GM21786 (cell line): ENCODE results near the gene C2CD3.

Experiments
- ATAC-seq: cut with Tn5 transposase; IDR thresholded peaks from one replicate; pipeline ENCODE4 v1.9.1; 2021; ENCODE audit not compliant: unreplicated experiment

C2CD3 gene

DNA sequence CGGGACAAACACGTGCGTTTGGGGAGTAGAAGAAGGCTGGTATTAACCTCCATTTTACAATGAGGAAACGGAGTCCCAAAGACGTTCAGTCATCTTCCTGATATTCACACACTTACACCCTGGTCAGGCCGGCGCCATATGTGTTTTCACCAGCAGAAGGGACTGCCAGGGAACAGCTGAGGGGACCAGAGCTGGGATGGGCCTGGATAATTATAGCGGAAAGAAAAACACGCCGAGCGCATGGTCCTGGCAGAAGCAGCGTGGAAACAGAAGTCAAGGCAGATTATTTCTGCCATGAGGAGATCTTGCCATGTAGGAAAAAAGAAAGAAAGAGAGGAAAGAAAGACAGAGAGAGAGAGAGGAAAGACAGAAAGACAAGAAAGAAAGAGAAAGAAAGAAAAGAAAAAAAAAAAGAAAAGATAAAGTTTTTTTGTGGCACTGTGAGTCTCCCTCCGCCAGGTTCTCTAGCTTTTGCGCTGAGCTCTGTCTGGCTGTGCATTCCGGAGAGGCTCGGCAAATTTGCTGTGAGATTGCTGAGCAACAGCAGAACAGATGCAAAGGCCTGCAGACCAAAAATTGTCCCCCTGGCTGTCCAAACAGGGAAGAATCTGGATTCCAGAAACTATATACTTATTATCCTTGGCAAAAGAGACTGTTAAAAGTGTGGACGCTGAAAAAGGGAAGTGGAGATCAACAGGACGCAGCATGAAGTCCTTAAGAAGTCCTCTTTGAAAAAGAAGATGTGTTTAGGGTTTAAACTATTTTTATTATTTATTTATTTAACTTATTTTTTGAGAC is 186.9 kb downstream of the C2CD3 start:
- no peak for ATAC-seq

- peak; percentile 61 for ATAC-seq
Observed at GRCh38 chr11:73982990-73983740, 187.6 kb downstream of the C2CD3 start.

DNA sequence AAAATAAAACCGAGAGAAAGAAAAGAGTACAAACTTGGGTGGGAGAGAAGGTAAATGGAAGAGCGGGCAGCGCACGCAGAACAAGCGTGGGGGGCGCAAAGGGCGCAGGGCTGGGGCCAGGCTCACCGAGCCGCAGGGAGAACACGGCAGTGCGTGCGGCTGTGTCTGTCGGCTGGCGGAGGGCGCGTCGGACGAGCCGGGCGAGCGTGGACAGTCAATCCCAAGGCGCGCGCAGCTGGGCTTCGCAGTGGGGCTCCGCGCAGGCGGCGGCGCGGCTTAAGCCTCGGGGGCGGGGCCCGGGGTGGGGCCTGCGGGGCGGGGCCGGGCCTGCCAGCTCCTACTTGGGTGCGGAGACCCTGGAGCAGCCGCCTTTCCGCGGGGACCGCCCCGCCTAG is 188.2 kb downstream of the C2CD3 start, which contains the start of gene UCP2:
UCP2 (minus strand) TSS at position 249 of the 395 bp plus-strand sequence. CDS start 4,465 bp downstream, outside the sequence.
- peak; percentile 42 for ATAC-seq

DNA sequence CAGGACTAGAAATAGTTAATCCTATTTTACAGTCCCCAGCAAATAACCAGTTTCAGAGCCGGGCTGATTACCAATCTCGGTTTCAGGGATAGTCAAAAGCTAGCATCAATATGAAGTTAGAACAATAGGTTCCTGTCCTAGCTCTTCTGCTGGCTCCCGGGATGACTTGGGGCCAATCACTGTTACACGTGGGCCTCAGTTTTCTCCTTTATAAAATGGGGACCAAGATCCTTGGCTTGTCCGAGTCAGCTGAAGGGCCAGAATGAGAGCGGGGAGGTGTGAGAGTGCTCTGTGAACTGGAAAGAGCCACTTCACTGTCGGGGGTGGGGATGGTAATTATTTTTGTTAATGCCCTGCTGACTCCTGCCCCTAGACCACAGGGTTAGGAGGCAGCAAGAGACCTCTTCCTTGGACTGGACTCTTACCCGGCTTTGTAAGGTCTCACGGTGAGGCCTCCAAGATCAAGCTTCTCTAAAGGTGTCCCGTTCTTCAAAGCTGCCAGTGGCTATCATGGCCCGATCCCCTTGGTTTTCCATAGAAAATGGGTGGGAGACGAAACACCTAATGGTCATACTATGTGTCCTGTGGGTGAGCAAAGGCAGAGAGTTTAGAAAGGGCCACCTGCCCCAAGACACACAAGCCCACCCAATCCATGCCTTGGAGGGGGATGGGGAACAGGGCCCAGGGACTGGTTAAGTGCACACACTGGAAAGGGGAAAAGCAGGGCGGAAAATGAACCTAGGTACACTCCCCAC is 189.6 kb downstream of the C2CD3 start:
- ATAC-seq = no peak

DNA sequence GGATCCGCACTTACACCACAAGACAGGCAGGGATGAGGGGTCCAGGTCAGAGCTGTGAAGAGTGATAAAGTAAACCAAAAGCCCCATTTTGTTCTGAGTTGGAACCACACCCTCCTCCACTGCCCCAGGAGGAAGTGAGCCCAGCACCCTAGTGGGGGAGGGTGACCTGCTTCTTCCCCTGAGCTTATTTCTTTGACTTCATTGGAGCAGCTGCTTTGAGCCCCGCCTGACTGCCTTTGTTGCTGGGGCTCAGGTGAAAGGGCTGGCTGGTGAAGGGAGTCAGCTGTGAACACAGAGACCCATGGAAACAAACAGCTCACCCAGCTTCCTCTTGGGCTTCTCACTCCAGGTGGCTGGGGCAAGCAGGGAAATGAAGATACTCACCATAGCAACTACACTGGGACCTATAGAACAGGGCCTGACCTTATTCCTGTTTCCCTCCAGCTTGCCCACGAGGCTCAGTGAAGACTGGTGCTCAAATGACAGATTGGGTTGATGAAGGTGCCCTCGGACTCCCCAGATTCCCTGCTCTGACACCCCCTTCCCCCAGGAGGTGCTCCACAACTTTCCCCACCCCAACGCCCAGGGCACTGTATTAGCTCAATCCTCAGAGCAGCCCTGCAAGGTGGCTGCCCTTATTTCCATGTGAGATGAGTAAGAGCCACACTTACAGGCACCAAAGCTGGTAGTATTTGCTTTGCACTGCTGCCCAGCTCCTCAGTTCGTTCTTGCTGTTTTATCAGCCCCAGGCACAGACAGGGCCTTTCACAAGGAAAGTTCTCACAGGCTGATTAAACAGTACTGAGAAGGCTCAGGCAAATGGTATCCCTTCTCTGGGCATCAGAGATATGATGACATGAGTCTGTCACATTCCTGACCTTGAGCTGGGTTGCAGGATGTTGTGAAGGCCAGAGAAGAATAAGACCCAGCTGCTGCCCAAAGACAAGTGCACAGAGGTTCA is 190.5 kb downstream of the C2CD3 start:
- ATAC-seq = peak; percentile 48

DNA sequence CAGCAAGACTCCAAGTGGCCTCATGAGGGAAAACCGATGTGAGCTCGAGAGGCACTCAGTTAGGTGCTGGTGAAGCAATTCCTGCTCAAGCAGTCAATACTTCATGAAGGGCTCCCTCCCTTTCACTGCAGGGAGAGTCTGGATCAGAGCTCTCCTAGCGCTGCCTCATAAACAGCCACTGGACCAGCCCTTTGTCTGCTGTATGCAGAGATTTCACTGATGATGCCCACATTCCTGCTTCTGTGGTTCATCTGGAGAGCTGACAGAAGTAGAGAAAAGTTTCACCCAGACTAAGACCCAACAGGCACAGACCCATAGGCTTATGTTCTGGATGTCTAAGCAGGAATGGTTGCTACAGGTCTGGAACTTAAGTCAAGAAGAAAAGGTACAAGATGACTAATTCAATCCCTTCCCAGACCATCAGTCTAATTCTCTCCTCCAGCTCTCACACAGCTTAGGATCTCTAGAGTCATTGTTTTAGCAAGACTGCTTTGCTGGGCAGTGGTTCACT is 192.2 kb downstream of the C2CD3 start:
- ATAC-seq = no peak

GRCh38 chr11:73977856-73978519 is 192.8 kb downstream of the C2CD3 start:
- ATAC-seq = no peak

GRCh38 chr11:73976451-73977151 is 194.2 kb downstream of the C2CD3 start:
- no peak for ATAC-seq

DNA sequence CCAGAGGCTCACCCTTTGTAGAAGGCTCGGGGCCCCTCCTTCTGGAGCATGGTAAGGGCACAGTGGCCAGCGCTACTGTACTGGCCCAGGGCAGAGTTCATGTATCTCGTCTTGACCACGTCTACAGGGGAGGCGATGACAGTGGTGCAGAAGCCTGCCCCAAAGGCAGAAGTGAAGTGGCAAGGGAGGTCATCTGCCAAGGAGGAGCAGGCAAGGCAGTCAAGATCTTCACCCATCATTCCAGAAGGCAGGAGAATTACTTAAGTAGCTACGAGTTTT is 195.4 kb downstream of the C2CD3 start:
- no peak for ATAC-seq

- ATAC-seq = no peak
Observed at GRCh38 chr11:73974604-73975478, 196.0 kb downstream of the C2CD3 start.

GRCh38 chr11:73972620-73973449 is 198.0 kb downstream of the C2CD3 start:
- ATAC-seq = no peak

DNA sequence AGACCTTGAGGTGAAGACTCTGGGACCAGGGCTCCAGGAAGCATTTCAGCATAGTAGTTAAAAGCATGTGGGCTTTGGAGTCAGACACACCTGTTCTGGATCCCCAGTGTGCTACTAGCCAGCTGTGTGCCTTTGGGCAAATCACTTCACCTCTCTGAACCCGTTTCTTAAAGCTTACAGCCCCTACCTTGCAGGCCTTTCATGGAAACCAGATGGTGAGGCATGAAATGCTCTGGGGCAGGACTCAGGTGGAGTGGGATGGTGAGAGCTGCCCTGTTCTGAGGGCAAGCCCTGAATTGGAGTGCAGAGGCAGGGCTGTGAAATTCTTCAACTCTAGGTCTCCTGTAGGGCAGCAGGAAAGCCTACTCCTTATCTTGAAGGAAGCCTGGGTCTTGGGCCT is 198.6 kb downstream of the C2CD3 start:
- ATAC-seq = no peak

DNA sequence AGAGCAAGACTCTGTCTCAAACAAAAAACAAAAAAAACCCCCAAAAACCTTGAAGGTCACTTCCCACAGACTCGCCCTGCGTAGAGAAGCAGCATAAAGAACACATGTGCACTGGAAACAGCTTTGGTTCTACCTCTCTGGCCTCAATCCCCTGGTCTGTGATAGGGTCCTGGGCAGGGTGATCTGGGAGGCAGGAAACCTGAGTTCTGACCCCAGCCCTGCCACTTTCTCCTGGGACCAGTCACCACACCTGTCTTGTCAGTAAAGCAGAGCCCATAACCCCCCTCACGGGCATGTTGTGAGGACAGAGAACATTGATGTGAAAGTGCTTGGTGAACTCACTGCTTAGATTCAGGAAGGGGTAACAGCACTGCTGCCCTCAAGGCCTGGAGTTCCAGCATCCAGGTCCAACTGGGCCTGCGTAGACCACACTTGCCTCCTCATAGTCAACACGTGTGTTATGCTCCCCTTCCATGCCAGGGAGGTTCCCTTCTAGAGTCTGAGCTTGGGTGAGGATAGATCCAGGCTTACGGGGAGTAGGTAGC is 199.6 kb downstream of the C2CD3 start:
- ATAC-seq = no peak

- no peak for ATAC-seq
Observed at GRCh38 chr11:73969991-73970800, 200.6 kb downstream of the C2CD3 start.

DNA sequence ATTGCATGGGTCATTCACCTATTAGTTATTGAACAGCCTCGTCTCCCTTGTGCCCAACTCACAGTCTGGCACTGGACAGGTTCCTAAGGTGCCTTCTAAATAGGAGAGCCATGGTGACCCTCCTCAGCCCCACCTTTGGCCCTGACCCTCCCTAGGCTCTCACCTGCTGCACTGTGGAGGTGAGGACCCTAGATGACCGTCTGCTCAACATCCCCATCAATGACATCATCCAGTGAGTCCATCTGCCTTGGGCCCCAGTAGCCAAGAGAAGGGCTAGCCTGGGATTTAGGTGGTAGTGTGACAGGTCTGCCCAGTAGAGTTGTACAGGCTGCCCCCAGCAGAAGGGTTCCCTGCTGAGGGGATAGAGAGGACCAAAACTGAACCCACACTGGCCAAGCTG is 201.7 kb downstream of the C2CD3 start:
- ATAC-seq = no peak

- ATAC-seq = no peak
Observed at GRCh38 chr11:73968356-73968966, 202.3 kb downstream of the C2CD3 start.
